Measurements from ENCODE around the gene TAF4B.

The TAF4B gene

GRCh38 chr18:26414901-26415440 lies 188.7 kb downstream of the TAF4B start:
- Mint-ChIP-seq H3K4me3 (no peak overlapping the region), H3K27me3 (no peaks in the 10 kb centered on the region), H3K27ac (ENCODE audit: low read depth) (no peak overlapping the region), H3K36me3 (ENCODE audit: insufficient read depth) (no peaks in the 10 kb centered on the region), H3K9me3 (no peaks in the 10 kb centered on the region), H3K4me1 (no peaks in the 10 kb centered on the region)
- DNase-seq (ENCODE audit: low spot score in 2 of 2), result no peak
- ATAC-seq (replicated peaks; ENCODE audit: extremely low read depth, poor library complexity, severe bottlenecking), result no peak

- Mint-ChIP-seq H3K27ac (ENCODE audit: low read depth) (no peak overlapping the region), H3K4me3 (no peak overlapping the region), H3K36me3 (ENCODE audit: insufficient read depth) (no peaks in the 10 kb centered on the region), H3K9me3 (no peaks in the 10 kb centered on the region), H3K27me3 (no peaks in the 10 kb centered on the region), H3K4me1 (no peaks in the 10 kb centered on the region)
- ATAC-seq (replicated peaks; ENCODE audit: extremely low read depth, poor library complexity, severe bottlenecking), result no peak
- DNase-seq (ENCODE audit: low spot score in 2 of 2), result no peak
These were observed 189.4 kb downstream of the TAF4B start for GRCh38 chr18:26415631-26416030.

- Mint-ChIP-seq H3K4me3 (no peak overlapping the region), H3K27ac (ENCODE audit: low read depth) (no peak overlapping the region), H3K4me1 (no peaks in the 10 kb centered on the region), H3K27me3 (no peaks in the 10 kb centered on the region), H3K9me3 (no peaks in the 10 kb centered on the region), H3K36me3 (ENCODE audit: insufficient read depth) (no peaks in the 10 kb centered on the region)
- ATAC-seq (replicated peaks; ENCODE audit: extremely low read depth, poor library complexity, severe bottlenecking) (no peak), DNase-seq (ENCODE audit: low spot score in 2 of 2) (no peak)
These were observed 190.5 kb downstream of the TAF4B start for GRCh38 chr18:26416652-26417150.

- DNase-seq (ENCODE audit: low spot score in 2 of 2) (no peak), ATAC-seq (replicated peaks; ENCODE audit: extremely low read depth, poor library complexity, severe bottlenecking) (no peak)
- Mint-ChIP-seq H3K36me3 (ENCODE audit: insufficient read depth) (no peaks in the 10 kb centered on the region), H3K4me3 (no peak overlapping the region), H3K4me1 (no peaks in the 10 kb centered on the region), H3K27me3 (no peaks in the 10 kb centered on the region), H3K27ac (ENCODE audit: low read depth) (no peak overlapping the region), H3K9me3 (no peaks in the 10 kb centered on the region)
These were observed 190.9 kb downstream of the TAF4B start for GRCh38 chr18:26417190-26417589.

DNA sequence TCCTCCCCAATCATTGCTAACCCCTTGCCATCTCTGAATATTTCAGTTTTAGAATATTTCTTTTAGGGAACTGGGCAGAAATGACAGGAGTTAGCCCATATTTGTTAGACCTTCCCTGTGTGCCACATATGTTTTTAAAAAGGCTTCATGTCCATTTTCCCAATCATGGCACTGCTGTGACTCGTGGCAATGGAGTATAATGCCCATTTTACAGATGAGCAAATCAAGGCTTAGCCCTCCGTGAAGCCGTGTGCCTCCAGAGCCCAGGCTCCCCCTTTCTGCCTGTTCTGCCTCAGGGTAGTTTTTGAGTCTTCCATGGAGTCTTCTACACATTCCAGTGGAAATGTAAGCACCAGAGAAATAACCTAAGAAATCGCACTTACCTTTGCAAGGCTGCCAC lies 192.0 kb downstream of the TAF4B start:
- DNase-seq (ENCODE audit: low spot score in 2 of 2) (no peak), ATAC-seq (replicated peaks; ENCODE audit: extremely low read depth, poor library complexity, severe bottlenecking) (no peak)
- H3K27ac Mint-ChIP-seq (ENCODE audit: low read depth), result no peak overlapping the region
- H3K9me3 Mint-ChIP-seq, result no peaks in the 10 kb centered on the region
- no peaks in the 10 kb centered on the region for H3K36me3 Mint-ChIP-seq (ENCODE audit: insufficient read depth)
- H3K27me3 Mint-ChIP-seq, result no peaks in the 10 kb centered on the region
- H3K4me3 Mint-ChIP-seq, result no peak overlapping the region
- H3K4me1 Mint-ChIP-seq, result no peaks in the 10 kb centered on the region

DNA sequence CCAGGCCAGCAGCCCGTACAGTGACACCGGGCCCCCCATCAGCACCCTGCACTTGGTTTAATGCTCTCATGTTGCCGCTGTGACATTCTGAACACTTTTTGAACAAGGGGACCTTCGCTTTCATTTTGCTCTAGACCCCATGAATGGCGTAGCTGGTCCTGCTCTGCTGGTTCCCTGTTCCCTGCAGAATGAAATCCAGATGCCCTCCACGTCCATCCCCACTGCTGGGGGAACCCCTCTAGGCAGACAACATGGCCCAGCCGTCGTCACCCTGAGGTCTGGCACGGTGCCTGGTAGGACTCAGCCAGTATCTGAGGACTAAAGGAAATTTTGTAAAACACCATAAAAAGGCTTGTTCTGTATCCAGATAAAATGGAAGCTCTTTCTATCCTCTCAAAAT lies 193.5 kb downstream of the TAF4B start:
- Mint-ChIP-seq H3K4me3 (no peak overlapping the region), H3K27me3 (no peaks in the 10 kb centered on the region), H3K36me3 (ENCODE audit: insufficient read depth) (no peaks in the 10 kb centered on the region), H3K9me3 (no peaks in the 10 kb centered on the region), H3K27ac (ENCODE audit: low read depth) (no peak overlapping the region), H3K4me1 (peaks cover 3% of the 10 kb centered on the region)
- ATAC-seq (replicated peaks; ENCODE audit: extremely low read depth, poor library complexity, severe bottlenecking), result no peak
- DNase-seq (ENCODE audit: low spot score in 2 of 2), result no peak

DNA sequence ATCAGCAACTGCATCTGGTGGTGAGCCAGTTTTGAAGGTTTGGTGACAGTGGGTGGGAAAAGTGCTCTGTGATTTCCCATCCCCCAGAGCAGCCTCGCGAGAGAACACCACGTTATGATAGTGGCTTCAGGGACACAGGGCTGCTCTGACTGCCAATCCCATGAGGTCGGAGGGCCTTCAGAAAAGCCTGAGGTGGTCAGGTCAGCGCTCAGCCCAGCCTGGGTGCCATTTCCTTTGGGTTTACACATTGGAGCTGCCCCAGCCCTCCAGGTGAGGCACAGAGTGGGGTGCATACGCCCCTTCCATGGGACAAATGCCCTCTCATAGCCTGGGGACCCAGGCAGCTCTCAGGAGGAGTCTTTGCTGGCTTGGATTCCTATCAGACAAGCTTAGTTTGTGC lies 195.3 kb downstream of the TAF4B start:
- H3K36me3 Mint-ChIP-seq (ENCODE audit: insufficient read depth), result no peaks in the 10 kb centered on the region
- H3K27ac Mint-ChIP-seq (ENCODE audit: low read depth), result no peak overlapping the region
- no peaks in the 10 kb centered on the region for H3K27me3 Mint-ChIP-seq
- ATAC-seq (replicated peaks; ENCODE audit: extremely low read depth, poor library complexity, severe bottlenecking) (no peak), DNase-seq (ENCODE audit: low spot score in 2 of 2) (no peak)
- no peak overlapping the region for H3K4me3 Mint-ChIP-seq
- H3K9me3 Mint-ChIP-seq, result no peaks in the 10 kb centered on the region
- H3K4me1 Mint-ChIP-seq, result peaks cover 7% of the 10 kb centered on the region

DNA sequence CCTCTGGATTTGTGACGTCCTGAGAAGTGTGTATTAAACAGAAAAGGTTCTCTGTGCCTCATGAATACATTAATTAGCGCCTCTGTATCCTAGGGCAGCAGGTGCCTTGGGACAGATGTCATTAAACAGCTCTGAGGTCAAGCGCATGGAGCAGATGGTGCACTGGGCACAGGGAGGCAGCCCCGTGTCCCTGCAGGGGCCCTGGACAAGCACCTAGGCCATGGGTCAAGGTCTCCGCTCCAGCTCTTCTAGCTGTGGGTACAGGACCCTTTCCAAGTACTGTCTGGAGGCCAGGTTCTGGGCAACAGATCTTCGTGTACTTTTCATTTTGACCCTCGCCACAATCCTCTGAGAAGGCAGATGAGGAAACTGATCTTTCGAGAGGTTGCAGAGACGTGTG lies 195.7 kb downstream of the TAF4B start:
- no peaks in the 10 kb centered on the region for H3K9me3 Mint-ChIP-seq
- ATAC-seq (replicated peaks; ENCODE audit: extremely low read depth, poor library complexity, severe bottlenecking), result no peak
- H3K27me3 Mint-ChIP-seq, result no peaks in the 10 kb centered on the region
- peaks cover 7% of the 10 kb centered on the region for H3K4me1 Mint-ChIP-seq
- no peak overlapping the region for H3K27ac Mint-ChIP-seq (ENCODE audit: low read depth)
- H3K36me3 Mint-ChIP-seq (ENCODE audit: insufficient read depth), result no peaks in the 10 kb centered on the region
- no peak for DNase-seq (ENCODE audit: low spot score in 2 of 2)
- H3K4me3 Mint-ChIP-seq, result no peak overlapping the region

GRCh38 chr18:26422472-26423162 lies 196.4 kb downstream of the TAF4B start:
- Mint-ChIP-seq H3K9me3 (no peaks in the 10 kb centered on the region), H3K27me3 (no peaks in the 10 kb centered on the region), H3K36me3 (ENCODE audit: insufficient read depth) (no peaks in the 10 kb centered on the region), H3K4me1 (peaks cover 7% of the 10 kb centered on the region), H3K4me3 (no peak overlapping the region), H3K27ac (ENCODE audit: low read depth) (no peak overlapping the region)
- DNase-seq (ENCODE audit: low spot score in 2 of 2) (no peak), ATAC-seq (replicated peaks; ENCODE audit: extremely low read depth, poor library complexity, severe bottlenecking) (no peak)

DNA sequence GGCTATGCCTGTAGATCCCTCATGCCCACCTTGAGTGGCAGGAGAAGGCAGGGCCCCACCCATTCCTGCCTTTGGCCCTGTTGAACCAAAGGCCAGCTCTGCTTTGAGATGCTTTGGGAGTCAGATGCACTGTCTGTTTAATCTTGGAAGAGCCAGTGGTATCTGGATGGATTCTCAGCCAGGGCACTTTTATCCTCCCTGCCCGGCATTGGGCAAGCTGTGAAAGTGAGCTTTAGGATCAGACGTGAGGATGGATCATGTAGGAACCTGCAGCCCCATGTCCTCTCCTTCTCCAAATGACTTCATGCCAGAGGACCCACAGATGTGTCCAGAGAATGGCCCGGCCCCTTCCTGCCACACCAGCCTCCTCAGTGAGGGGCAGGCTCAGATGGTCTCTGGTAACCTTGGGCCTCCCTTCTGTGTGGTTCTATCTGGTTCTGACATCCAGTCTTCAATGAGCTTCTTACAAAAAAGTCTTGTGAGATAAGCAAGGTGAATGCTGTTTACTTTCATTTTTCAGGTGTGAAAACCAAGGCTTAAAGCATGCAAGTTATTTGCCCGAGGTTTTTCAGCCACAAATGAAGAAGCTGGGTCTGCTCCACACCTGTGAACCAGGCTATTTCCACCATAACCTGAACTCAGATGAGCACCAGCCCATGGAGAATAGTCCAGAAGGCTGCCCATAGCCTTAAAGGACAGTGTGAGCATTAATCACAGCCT lies 198.3 kb downstream of the TAF4B start:
- H3K27ac Mint-ChIP-seq (ENCODE audit: low read depth), result no peak overlapping the region
- no peak overlapping the region for H3K4me3 Mint-ChIP-seq
- DNase-seq (ENCODE audit: low spot score in 2 of 2), result no peak
- no peak for ATAC-seq (replicated peaks; ENCODE audit: extremely low read depth, poor library complexity, severe bottlenecking)
- no peaks in the 10 kb centered on the region for H3K36me3 Mint-ChIP-seq (ENCODE audit: insufficient read depth)
- peaks cover 7% of the 10 kb centered on the region for H3K4me1 Mint-ChIP-seq
- no peaks in the 10 kb centered on the region for H3K27me3 Mint-ChIP-seq
- no peaks in the 10 kb centered on the region for H3K9me3 Mint-ChIP-seq

GRCh38 chr18:26425148-26425531 lies 198.9 kb downstream of the TAF4B start:
- no peak overlapping the region for H3K4me3 Mint-ChIP-seq
- H3K9me3 Mint-ChIP-seq, result no peaks in the 10 kb centered on the region
- DNase-seq (ENCODE audit: low spot score in 2 of 2), result no peak
- no peaks in the 10 kb centered on the region for H3K27me3 Mint-ChIP-seq
- H3K27ac Mint-ChIP-seq (ENCODE audit: low read depth), result no peak overlapping the region
- no peak for ATAC-seq (replicated peaks; ENCODE audit: extremely low read depth, poor library complexity, severe bottlenecking)
- peaks cover 7% of the 10 kb centered on the region for H3K4me1 Mint-ChIP-seq
- H3K36me3 Mint-ChIP-seq (ENCODE audit: insufficient read depth), result no peaks in the 10 kb centered on the region

DNA sequence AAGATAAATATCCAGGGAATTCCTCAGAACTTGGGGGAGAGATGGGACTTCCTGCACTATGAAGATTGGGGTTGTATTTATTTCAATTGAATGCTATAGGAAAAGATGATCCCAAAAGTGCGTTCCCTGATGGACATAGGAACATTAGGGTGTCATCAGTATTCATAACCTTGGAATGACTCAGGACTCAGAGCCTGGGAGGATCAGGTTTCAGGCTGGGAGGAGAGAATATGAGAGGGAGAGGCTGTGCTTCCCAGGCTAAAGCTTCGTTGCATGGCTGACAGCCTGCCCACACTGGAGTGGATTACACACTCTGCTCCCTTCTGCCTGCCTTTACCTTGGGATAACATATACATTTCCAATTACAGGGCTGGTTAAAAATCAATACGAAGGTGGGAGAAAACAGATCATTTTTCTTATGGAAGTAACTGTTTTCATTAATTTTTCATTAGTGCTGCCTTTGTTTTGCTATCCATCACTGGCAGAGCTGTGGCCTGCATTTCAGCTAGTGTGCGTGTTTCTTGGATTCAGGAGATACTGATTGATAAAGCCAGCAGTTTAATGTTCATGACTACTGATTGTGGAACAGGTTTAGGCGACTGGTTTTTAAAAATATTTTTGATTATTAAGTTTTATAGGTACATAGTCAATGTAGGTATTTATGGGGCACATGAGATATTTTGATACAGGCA lies 203.4 kb downstream of the TAF4B start:
- H3K4me1 Mint-ChIP-seq, result peaks cover 5% of the 10 kb centered on the region
- no peak overlapping the region for H3K27ac Mint-ChIP-seq (ENCODE audit: low read depth)
- DNase-seq (ENCODE audit: low spot score in 2 of 2) (no peak), ATAC-seq (replicated peaks; ENCODE audit: extremely low read depth, poor library complexity, severe bottlenecking) (no peak)
- H3K27me3 Mint-ChIP-seq, result peaks cover 10% of the 10 kb centered on the region
- no peak overlapping the region for H3K4me3 Mint-ChIP-seq
- no peaks in the 10 kb centered on the region for H3K36me3 Mint-ChIP-seq (ENCODE audit: insufficient read depth)
- H3K9me3 Mint-ChIP-seq, result no peaks in the 10 kb centered on the region

Measured in central memory CD8-positive, alpha-beta T cell (primary cell).